IMR-90 (cell line): ENCODE measurements around the gene FBXO31. TPM values are rescaled to one million over a fixed set of nuclear protein-coding genes. Genes with fewer than 3 reads are reported as not detected.

ENCODE experiments used
- ATAC-seq: fragments of 200-7000 bp; cut with Tn5 transposase; 2 replicates; pipeline ENCODE4 v1.9.1; 2020; ENCODE audit warnings: low read depth, mild to moderate bottlenecking, moderate library complexity
- BruUV-seq: library from RNA; stranded (reverse); fragments of 400-500 nt; replicated peaks from 2 replicates; lab custom pipeline; 2021; lab: Mats Ljungman, UMichigan
- CTCF ChIA-PET: fragments of 300-600 bp; formaldehyde crosslinking; extraction: SDS; loops from one replicate; lab custom pipeline; 2021; ENCODE audit warnings: antibody characterized with exemption; lab: Yijun Ruan, JAX
- POLR2A ChIA-PET: fragments of 300-600 bp; sonication (Branson Sonifier 250); formaldehyde crosslinking; loops from one replicate; lab custom pipeline; 2022; ENCODE audit warnings: antibody characterized with exemption; ENCODE audit not compliant: unreplicated experiment; lab: Charles Lee
- DNase-seq: peaks from one replicate; pipeline ENCODE4 v3.0.0; 2013
- H2AFZ ChIP-seq: replicated peaks from 2 replicates; pipeline ENCODE3; 2013; ENCODE audit warnings: low read length, mild to moderate bottlenecking; ENCODE audit not compliant: poor library complexity
- H2AK5ac ChIP-seq: 2 replicates; pipeline ENCODE4 v1.6.1; 2013; ENCODE audit warnings: low read depth, low read length, inconsistent platforms
- H2AK9ac ChIP-seq: replicated peaks from 2 replicates; pipeline ENCODE3; 2013; ENCODE audit warnings: mild to moderate bottlenecking, low read depth, low read length, moderate library complexity; ENCODE audit not compliant: poor library complexity
- H2BK120ac ChIP-seq: 2 replicates; pipeline ENCODE4 v1.6.1; 2013; ENCODE audit warnings: low read depth, low read length, inconsistent platforms
- H2BK15ac ChIP-seq: 3 replicates; pipeline ENCODE4 v1.6.1; 2013; ENCODE audit warnings: low read depth, low read length, inconsistent platforms
- H2BK20ac ChIP-seq: 2 replicates; pipeline ENCODE4 v1.6.1; 2013; ENCODE audit warnings: low read depth, mild to moderate bottlenecking, inconsistent platforms, low read length, moderate library complexity
- H2BK5ac ChIP-seq: 2 replicates; pipeline ENCODE4 v1.6.1; 2013; ENCODE audit warnings: mild to moderate bottlenecking, low read depth, low read length, inconsistent platforms; ENCODE audit not compliant: poor library complexity, severe bottlenecking
- H3K14ac ChIP-seq: replicated peaks from 2 replicates; pipeline ENCODE4 v1.6.1; 2013; ENCODE audit warnings: low read depth, low read length, inconsistent platforms
- H3K18ac ChIP-seq: 2 replicates; pipeline ENCODE4 v1.6.1; 2013; ENCODE audit warnings: low read depth, low read length, control low read depth
- H3K23ac ChIP-seq: 2 replicates; pipeline ENCODE4 v1.6.1; 2013; ENCODE audit warnings: low read depth, low read length, inconsistent platforms
- H3K27ac ChIP-seq: 2 replicates; pipeline ENCODE4 v1.5.1; 2013; ENCODE audit warnings: mild to moderate bottlenecking, control low read depth, low read length; ENCODE audit not compliant: insufficient read depth
- H3K27me3 ChIP-seq: 2 replicates; pipeline ENCODE4 v1.6.1; 2013; ENCODE audit warnings: low read length; ENCODE audit not compliant: control insufficient read depth, insufficient read depth
- H3K36me3 ChIP-seq: 2 replicates; pipeline ENCODE4 v1.6.1; 2013; ENCODE audit warnings: low read length, mixed read lengths; ENCODE audit not compliant: control insufficient read depth, insufficient read depth
- H3K4ac ChIP-seq: 2 replicates; pipeline ENCODE4 v1.6.1; 2013; ENCODE audit warnings: low read depth, low read length, inconsistent platforms
- H3K4me1 ChIP-seq: 2 replicates; pipeline ENCODE4 v1.6.1; 2013; ENCODE audit warnings: low read length, mixed read lengths; ENCODE audit not compliant: control insufficient read depth, insufficient read depth
- H3K4me2 ChIP-seq: 2 replicates; pipeline ENCODE4 v1.6.1; 2013; ENCODE audit warnings: low read depth, mild to moderate bottlenecking, control low read depth, low read length, moderate library complexity
- H3K4me3 ChIP-seq: 2 replicates; pipeline ENCODE4 v1.5.1; 2013; ENCODE audit warnings: low read depth, mild to moderate bottlenecking, control low read depth, low read length, moderate library complexity; ENCODE audit not compliant: insufficient read depth
- H3K56ac ChIP-seq: 2 replicates; pipeline ENCODE4 v1.6.1; 2013; ENCODE audit warnings: low read length, inconsistent platforms; ENCODE audit not compliant: insufficient read depth; ENCODE audit errors: extremely low read depth
- H3K79me1 ChIP-seq, 2 experiments: 2 replicates each; pipeline ENCODE4 v1.6.1; 2013; ENCODE audit warnings: low read length in 2 of 2, inconsistent platforms in 1 of 2, low read depth in 1 of 2
- H3K9ac ChIP-seq: 2 replicates; pipeline ENCODE4 v1.6.1; 2013; ENCODE audit warnings: low read depth, low read length, control low read depth
- H3K9me1 ChIP-seq: 2 replicates; pipeline ENCODE4 v1.6.1; 2013; ENCODE audit warnings: low read length, inconsistent platforms; ENCODE audit not compliant: insufficient read depth
- H3K9me3 ChIP-seq: 2 replicates; pipeline ENCODE4 v1.6.1; 2013; ENCODE audit warnings: low read length; ENCODE audit not compliant: control insufficient read depth, insufficient read depth
- H4K20me1 ChIP-seq: 2 replicates; pipeline ENCODE4 v1.6.1; 2013; ENCODE audit warnings: low read length, inconsistent platforms; ENCODE audit not compliant: insufficient read depth
- H4K5ac ChIP-seq: 2 replicates; pipeline ENCODE4 v1.6.1; 2013; ENCODE audit warnings: mild to moderate bottlenecking, low read depth, low read length, control low read depth
- H4K8ac ChIP-seq, 2 experiments: 2 replicates each; pipeline ENCODE4 v1.6.1; 2013; ENCODE audit warnings: low read depth in 2 of 2, low read length in 2 of 2, control low read depth in 1 of 2, inconsistent platforms in 1 of 2
- H4K91ac ChIP-seq: 2 replicates; pipeline ENCODE4 v1.6.1; 2013; ENCODE audit warnings: low read depth, low read length, inconsistent platforms; ENCODE audit not compliant: insufficient read depth
- BHLHE40 ChIP-seq: fragments of 150-350 bp; IDR thresholded peaks from 2 replicates; pipeline ENCODE4 v1.6.1; 2016; ENCODE audit warnings: mild to moderate bottlenecking, low read depth, low read length
- CEBPB ChIP-seq: IDR thresholded peaks from 2 replicates; pipeline ENCODE4 v1.6.1; 2012; ENCODE audit warnings: low read depth, low read length, improper control_type of control experiment
- CHD1 ChIP-seq: IDR thresholded peaks from 2 replicates; pipeline ENCODE4 v1.6.1; 2012; ENCODE audit warnings: low read depth, low read length, improper control_type of control experiment
- ELK1 ChIP-seq: fragments of 150-350 bp; IDR thresholded peaks from 2 replicates; pipeline ENCODE4 v1.6.1; 2016; ENCODE audit warnings: low read depth, mild to moderate bottlenecking, low read length, moderate library complexity, borderline replicate concordance
- FOS ChIP-seq: fragments of 150-350 bp; IDR thresholded peaks from 2 replicates; pipeline ENCODE4 v1.6.1; 2016; ENCODE audit warnings: low read depth, low read length
- MAFK ChIP-seq: IDR thresholded peaks from 2 replicates; pipeline ENCODE4 v1.6.1; 2012; ENCODE audit warnings: low read depth, low read length, improper control_type of control experiment
- MAZ ChIP-seq: IDR thresholded peaks from 2 replicates; pipeline ENCODE4 v1.6.1; 2012; ENCODE audit warnings: low read depth, mild to moderate bottlenecking, low read length, improper control_type of control experiment, moderate library complexity, borderline replicate concordance
- MXI1 ChIP-seq: IDR thresholded peaks from 2 replicates; pipeline ENCODE4 v1.6.1; 2012; ENCODE audit warnings: low read depth, mild to moderate bottlenecking, low read length, moderate library complexity, borderline replicate concordance
- NFE2L2 ChIP-seq: fragments of 150-350 bp; IDR thresholded peaks from 2 replicates; pipeline ENCODE4 v1.6.1; 2016; ENCODE audit warnings: low read depth, mild to moderate bottlenecking, low read length
- POLR2A ChIP-seq: IDR thresholded peaks from 2 replicates; pipeline ENCODE4 v1.6.1; 2012; ENCODE audit warnings: mild to moderate bottlenecking, low read depth, low read length
- RAD21 ChIP-seq: IDR thresholded peaks from 2 replicates; pipeline ENCODE4 v1.6.1; 2012; ENCODE audit warnings: low read length, improper control_type of control experiment
- RCOR1 ChIP-seq: IDR thresholded peaks from 2 replicates; pipeline ENCODE4 v1.6.1; 2012; ENCODE audit warnings: mild to moderate bottlenecking, low read length, improper control_type of control experiment; ENCODE audit not compliant: insufficient replicate concordance
- RFX5 ChIP-seq: IDR thresholded peaks from 2 replicates; pipeline ENCODE4 v1.8.0; 2012; ENCODE audit warnings: low read depth, mild to moderate bottlenecking, low read length, moderate library complexity
- SMC3 ChIP-seq: fragments of 150-350 bp; IDR thresholded peaks from 2 replicates; pipeline ENCODE4 v1.6.1; 2016; ENCODE audit warnings: low read depth, mild to moderate bottlenecking, antibody characterized with exemption, low read length, moderate library complexity
- WGBS, 2 experiments: methylation state at CpG; one replicate each; pipeline versions ENCODE4 v1.1.5 to v1.1.7; 2013; ENCODE audit warnings: missing lambda C conversion rate in 2 of 2; ENCODE audit not compliant: insufficient read length in 1 of 2; ENCODE audit errors: extremely low coverage in 2 of 2; 5-methylcytosine and 5-hydroxymethylcytosine counted together
- dilution Hi-C: fragments of 300-500 bp; cut with HindIII; formaldehyde crosslinking; loops from one replicate; pipeline ENCODE4 v1.14.3; 2018; ENCODE audit warnings: low sequenced_read_pairs; ENCODE audit not compliant: unreplicated experiment
- in situ Hi-C: fragments of 300-500 bp; cut with MboI; formaldehyde crosslinking; loops from 3 replicates; pipeline ENCODE4 v1.14.3; 2019; ENCODE audit warnings: low sequenced_read_pairs, inconsistent platforms, mixed read lengths
- intact Hi-C: fragments of 100-400 bp; cut with micrococcal nuclease; formaldehyde crosslinking; loops from 2 replicates; pipeline ENCODE4 v1.10.0; 2022
- polyA plus RNA-seq, 3 experiments: library from polyadenylated mRNA; depleted of rRNA; stranded (reverse); fragments of >200 nt; gene quantifications; 2 replicates each; pipeline ENCODE4 v1.2.3, GENCODE V29; 2012; ENCODE audit warnings: low replicate concordance in 1 of 3
- total RNA-seq: library from RNA; depleted of rRNA; stranded (reverse); fragments of >200 nt; gene quantifications from 2 replicates; pipeline ENCODE4 v1.2.3, GENCODE V29; 2012
- TF ChIP-seq, protein P1 (sequence below): conservative IDR thresholded peaks from 2 replicates; pipeline ENCODE4 v1.5.1; 2012; ENCODE audit warnings: mild to moderate bottlenecking, low read depth, low read length, improper control_type of control experiment
- TF ChIP-seq, protein P2 (sequence below): fragments of 150-350 bp; IDR thresholded peaks from 2 replicates; pipeline ENCODE4 v1.6.1; 2017; ENCODE audit warnings: mild to moderate bottlenecking, antibody characterized with exemption, low read length, low read depth

Gene FBXO31
- total and polyA plus RNA-seq, 2 of the 4 experiments (the other 2 are of a cell fraction) = 10.4 to 16.9 TPM

- peaks cover 63% of the 10 kb centered on the region for H4K20me1 ChIP-seq
- no peak overlapping the region for H2BK5ac ChIP-seq
- ATAC-seq (no peak), DNase-seq (no peak)
- H3K79me1 ChIP-seq = peaks cover 34 to 81% of the 10 kb centered on the region in 2 experiments
- H4K8ac ChIP-seq = no peak overlapping the region
- H3K4me3 ChIP-seq = no peak overlapping the region
- H3K36me3 ChIP-seq = peaks cover 4% of the 10 kb centered on the region; the same call in 1 of the 2 replicates
- dilution Hi-C loops (no loop called here), intact Hi-C loops (no loop called here), in situ Hi-C loops (no loop called here)
- H2BK120ac ChIP-seq = no peak overlapping the region
- H3K9me3 ChIP-seq = no peaks in the 10 kb centered on the region
- no peak overlapping the region for H3K14ac ChIP-seq
- no peak overlapping the region for H3K9ac ChIP-seq
- H3K9me1 ChIP-seq = peaks cover 14% of the 10 kb centered on the region
- H3K4me2 ChIP-seq = no peak overlapping the region
- CTCF ChIA-PET = no interaction called here
- no peak overlapping the region for H4K91ac ChIP-seq
- no peak overlapping the region for H3K4ac ChIP-seq
- POLR2A ChIA-PET = no interaction called here
- TF ChIP-seq BHLHE40 = no peak
- no peak for TF ChIP-seq FOS
- TF ChIP-seq, protein P1, sequence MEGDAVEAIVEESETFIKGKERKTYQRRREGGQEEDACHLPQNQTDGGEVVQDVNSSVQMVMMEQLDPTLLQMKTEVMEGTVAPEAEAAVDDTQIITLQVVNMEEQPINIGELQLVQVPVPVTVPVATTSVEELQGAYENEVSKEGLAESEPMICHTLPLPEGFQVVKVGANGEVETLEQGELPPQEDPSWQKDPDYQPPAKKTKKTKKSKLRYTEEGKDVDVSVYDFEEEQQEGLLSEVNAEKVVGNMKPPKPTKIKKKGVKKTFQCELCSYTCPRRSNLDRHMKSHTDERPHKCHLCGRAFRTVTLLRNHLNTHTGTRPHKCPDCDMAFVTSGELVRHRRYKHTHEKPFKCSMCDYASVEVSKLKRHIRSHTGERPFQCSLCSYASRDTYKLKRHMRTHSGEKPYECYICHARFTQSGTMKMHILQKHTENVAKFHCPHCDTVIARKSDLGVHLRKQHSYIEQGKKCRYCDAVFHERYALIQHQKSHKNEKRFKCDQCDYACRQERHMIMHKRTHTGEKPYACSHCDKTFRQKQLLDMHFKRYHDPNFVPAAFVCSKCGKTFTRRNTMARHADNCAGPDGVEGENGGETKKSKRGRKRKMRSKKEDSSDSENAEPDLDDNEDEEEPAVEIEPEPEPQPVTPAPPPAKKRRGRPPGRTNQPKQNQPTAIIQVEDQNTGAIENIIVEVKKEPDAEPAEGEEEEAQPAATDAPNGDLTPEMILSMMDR = no peak
- no peak for TF ChIP-seq CEBPB
- no peak for TF ChIP-seq SMC3
- TF ChIP-seq RCOR1 = no peak
- no peak for TF ChIP-seq MAZ
- no peak for TF ChIP-seq NFE2L2
- no peak for TF ChIP-seq RAD21
- TF ChIP-seq CHD1 = no peak
- no peak for TF ChIP-seq MAFK
- no peak for TF ChIP-seq RFX5
- no peak for TF ChIP-seq POLR2A
- no peak for TF ChIP-seq ELK1
- TF ChIP-seq, protein P2, sequence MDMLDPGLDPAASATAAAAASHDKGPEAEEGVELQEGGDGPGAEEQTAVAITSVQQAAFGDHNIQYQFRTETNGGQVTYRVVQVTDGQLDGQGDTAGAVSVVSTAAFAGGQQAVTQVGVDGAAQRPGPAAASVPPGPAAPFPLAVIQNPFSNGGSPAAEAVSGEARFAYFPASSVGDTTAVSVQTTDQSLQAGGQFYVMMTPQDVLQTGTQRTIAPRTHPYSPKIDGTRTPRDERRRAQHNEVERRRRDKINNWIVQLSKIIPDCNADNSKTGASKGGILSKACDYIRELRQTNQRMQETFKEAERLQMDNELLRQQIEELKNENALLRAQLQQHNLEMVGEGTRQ = no peak
- TF ChIP-seq MXI1 = no peak
- WGBS, 2 experiments = no CpG with 5 or more reads among the region's 5 CpGs
- no peak overlapping the region for H3K27ac ChIP-seq
- no peak overlapping the region for H3K18ac ChIP-seq
- H2BK15ac ChIP-seq = no peak overlapping the region
- H2AK9ac ChIP-seq = no peak overlapping the region
- no peaks in the 10 kb centered on the region for H3K27me3 ChIP-seq
- no TSS peak for BruUV-seq
- no peak overlapping the region for H3K56ac ChIP-seq
- no peak overlapping the region for H3K23ac ChIP-seq
- H2BK20ac ChIP-seq = no peak overlapping the region
- H2AFZ ChIP-seq = no peak overlapping the region
- no peak overlapping the region for H4K5ac ChIP-seq
- no peak overlapping the region for H2AK5ac ChIP-seq
- peaks cover 8% of the 10 kb centered on the region for H3K4me1 ChIP-seq
These were observed 15.4 kb downstream of the FBXO31 start for GRCh38 chr16:87368029-87368770.
